SK-N-SH treated with all-trans-retinoic acid at 6 μM for 48 hours (cell line): ENCODE measurements around the gene PCDHA7.
"Not testable (repeated sequence)": the region's sequence is repeated elsewhere in the genome, so short reads cannot be mapped to it uniquely, and the experiment has no call there.

Experiments
- ATAC-seq: fragments of 200-7000 bp; cut with Tn5 transposase; 3 replicates; pipeline ENCODE4 v1.9.1; 2020; ENCODE audit warnings: mild to moderate bottlenecking, moderate library complexity
- ARNTL ChIP-seq: fragments of 450-650 bp; formaldehyde crosslinking; IDR thresholded peaks from 2 replicates; pipeline ENCODE4 v1.5.0; 2020; ENCODE audit warnings: low read depth, mild to moderate bottlenecking, moderate library complexity, borderline replicate concordance
- CSDC2 ChIP-seq: fragments of 250-450 bp; sonication (Bioruptor Pico); IDR thresholded peaks from 2 replicates; pipeline ENCODE4 v1.5.0; 2020; ENCODE audit warnings: mild to moderate bottlenecking, moderate library complexity
- ESRRG ChIP-seq: fragments of 250-450 bp; sonication (Bioruptor Pico); IDR thresholded peaks from 2 replicates; pipeline ENCODE4 v1.6.1; 2021; ENCODE audit warnings: mild to moderate bottlenecking
- GLIS3 ChIP-seq: fragments of 250-450 bp; sonication (Bioruptor Pico); IDR thresholded peaks from 2 replicates; pipeline ENCODE4 v1.5.0; 2020; ENCODE audit warnings: mild to moderate bottlenecking, moderate library complexity
- ISL1 ChIP-seq: fragments of 250-450 bp; sonication (Bioruptor Pico); IDR thresholded peaks from 2 replicates; pipeline ENCODE4 v2.1.2; 2022; ENCODE audit warnings: mild to moderate bottlenecking, moderate library complexity
- OSR1 ChIP-seq: fragments of 250-450 bp; sonication (Bioruptor Pico); IDR thresholded peaks from 2 replicates; pipeline ENCODE4 v1.8.0; 2022; ENCODE audit warnings: moderate library complexity, mild to moderate bottlenecking, inconsistent platforms
- PPARA ChIP-seq: fragments of 250-450 bp; sonication (Bioruptor Pico); IDR thresholded peaks from 2 replicates; pipeline ENCODE4 v1.5.0; 2020; ENCODE audit warnings: mild to moderate bottlenecking, borderline replicate concordance
- RARB ChIP-seq: fragments of 250-450 bp; sonication (Bioruptor Pico); IDR thresholded peaks from 2 replicates; pipeline ENCODE4 v1.8.0; 2021; ENCODE audit warnings: mild to moderate bottlenecking, moderate library complexity
- SNAI2 ChIP-seq: fragments of 250-450 bp; sonication (Bioruptor Pico); IDR thresholded peaks from 2 replicates; pipeline ENCODE4 v1.5.0; 2020; ENCODE audit warnings: mild to moderate bottlenecking, moderate library complexity
- TCF4 ChIP-seq: fragments of 250-450 bp; sonication (Bioruptor Pico); IDR thresholded peaks from 2 replicates; pipeline ENCODE4 v1.8.0; 2021; ENCODE audit warnings: mild to moderate bottlenecking, moderate library complexity, borderline replicate concordance
- TOX ChIP-seq: fragments of 250-450 bp; sonication (Bioruptor Pico); IDR thresholded peaks from 2 replicates; pipeline ENCODE4 v1.8.0; 2021; ENCODE audit warnings: mild to moderate bottlenecking, moderate library complexity, borderline replicate concordance
- ZC3H10 ChIP-seq: fragments of 250-450 bp; sonication (Bioruptor Pico); IDR thresholded peaks from 2 replicates; pipeline ENCODE4 v1.5.1; 2021; ENCODE audit warnings: mild to moderate bottlenecking, moderate library complexity
- ZFP3 ChIP-seq: fragments of 250-450 bp; sonication (Bioruptor Pico); IDR thresholded peaks from 2 replicates; pipeline ENCODE4 v1.5.0; 2020; ENCODE audit warnings: mild to moderate bottlenecking, moderate library complexity
- ZFP30 ChIP-seq: fragments of 450-650 bp; formaldehyde crosslinking; IDR thresholded peaks from 2 replicates; pipeline ENCODE4 v1.5.0; 2022; ENCODE audit warnings: mild to moderate bottlenecking, moderate library complexity
- ZNF565 ChIP-seq: fragments of 450-650 bp; formaldehyde crosslinking; conservative IDR thresholded peaks from 2 replicates; pipeline ENCODE4 v1.5.0; 2020; ENCODE audit warnings: low read depth, mild to moderate bottlenecking, moderate library complexity
- ZNF70 ChIP-seq: fragments of 450-650 bp; formaldehyde crosslinking; IDR thresholded peaks from 2 replicates; pipeline ENCODE4 v1.5.0; 2020; ENCODE audit warnings: mild to moderate bottlenecking, moderate library complexity
- ZNF8 ChIP-seq: fragments of 450-650 bp; formaldehyde crosslinking; IDR thresholded peaks from 2 replicates; pipeline ENCODE4 v1.5.0; 2020; ENCODE audit warnings: mild to moderate bottlenecking, moderate library complexity
- TF ChIP-seq, protein P1 (sequence below): fragments of 250-450 bp; sonication (Bioruptor Pico); IDR thresholded peaks from 2 replicates; pipeline ENCODE4 v1.5.1; 2021; ENCODE audit warnings: mild to moderate bottlenecking, moderate library complexity
- TF ChIP-seq, protein P2 (sequence below): fragments of 250-450 bp; sonication (Bioruptor Pico); IDR thresholded peaks from 2 replicates; pipeline ENCODE4 v1.8.0; 2020; ENCODE audit warnings: mild to moderate bottlenecking, moderate library complexity, borderline replicate concordance
- TF ChIP-seq, protein P3 (sequence below): fragments of 250-450 bp; sonication (Bioruptor Pico); IDR thresholded peaks from 2 replicates; pipeline ENCODE4 v1.5.0; 2020; ENCODE audit warnings: mild to moderate bottlenecking, moderate library complexity

PCDHA7 gene

DNA sequence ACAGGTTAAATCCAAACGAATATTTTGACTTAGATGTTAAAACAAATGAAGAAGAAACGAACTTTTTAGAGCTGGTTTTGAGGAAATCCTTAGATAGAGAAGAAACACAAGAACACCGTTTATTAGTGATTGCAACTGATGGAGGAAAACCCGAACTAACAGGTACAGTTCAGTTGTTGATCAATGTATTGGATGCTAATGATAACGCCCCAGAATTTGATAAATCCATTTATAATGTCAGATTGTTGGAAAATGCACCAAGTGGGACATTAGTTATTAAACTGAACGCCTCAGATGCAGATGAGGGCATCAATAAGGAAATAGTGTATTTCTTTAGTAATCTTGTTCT, 11.8 kb upstream of the PCDHA7 start (continued):
- no peak for TF ChIP-seq ZNF8
- TF ChIP-seq, protein P1, sequence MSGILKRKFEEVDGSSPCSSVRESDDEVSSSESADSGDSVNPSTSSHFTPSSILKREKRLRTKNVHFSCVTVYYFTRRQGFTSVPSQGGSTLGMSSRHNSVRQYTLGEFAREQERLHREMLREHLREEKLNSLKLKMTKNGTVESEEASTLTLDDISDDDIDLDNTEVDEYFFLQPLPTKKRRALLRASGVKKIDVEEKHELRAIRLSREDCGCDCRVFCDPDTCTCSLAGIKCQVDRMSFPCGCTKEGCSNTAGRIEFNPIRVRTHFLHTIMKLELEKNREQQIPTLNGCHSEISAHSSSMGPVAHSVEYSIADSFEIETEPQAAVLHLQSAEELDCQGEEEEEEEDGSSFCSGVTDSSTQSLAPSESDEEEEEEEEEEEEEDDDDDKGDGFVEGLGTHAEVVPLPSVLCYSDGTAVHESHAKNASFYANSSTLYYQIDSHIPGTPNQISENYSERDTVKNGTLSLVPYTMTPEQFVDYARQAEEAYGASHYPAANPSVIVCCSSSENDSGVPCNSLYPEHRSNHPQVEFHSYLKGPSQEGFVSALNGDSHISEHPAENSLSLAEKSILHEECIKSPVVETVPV (CRISPR knock-in tag) = no peak
- no peak for TF ChIP-seq ARNTL
- TF ChIP-seq TCF4 (CRISPR knock-in tag) = no peak
- no peak for TF ChIP-seq PPARA (CRISPR knock-in tag)
- no peak for TF ChIP-seq ZC3H10 (CRISPR knock-in tag)
- TF ChIP-seq CSDC2 (CRISPR knock-in tag) = no peak

DNA sequence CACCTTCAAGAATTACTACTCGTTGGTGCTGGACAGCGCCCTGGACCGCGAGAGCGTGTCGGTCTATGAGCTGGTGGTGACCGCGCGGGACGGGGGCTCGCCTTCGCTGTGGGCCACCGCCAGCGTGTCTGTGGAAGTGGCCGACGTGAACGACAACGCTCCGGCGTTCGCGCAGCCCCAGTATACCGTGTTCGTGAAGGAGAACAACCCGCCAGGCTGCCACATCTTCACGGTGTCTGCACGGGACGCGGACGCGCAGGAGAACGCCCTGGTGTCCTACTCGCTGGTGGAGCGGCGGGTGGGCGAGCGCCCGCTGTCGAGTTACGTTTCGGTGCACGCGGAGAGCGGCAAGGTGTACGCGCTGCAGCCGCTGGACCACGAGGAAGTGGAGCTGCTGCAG, 11.1 kb upstream of the PCDHA7 start:
- not testable (repeated sequence) for ATAC-seq

DNA sequence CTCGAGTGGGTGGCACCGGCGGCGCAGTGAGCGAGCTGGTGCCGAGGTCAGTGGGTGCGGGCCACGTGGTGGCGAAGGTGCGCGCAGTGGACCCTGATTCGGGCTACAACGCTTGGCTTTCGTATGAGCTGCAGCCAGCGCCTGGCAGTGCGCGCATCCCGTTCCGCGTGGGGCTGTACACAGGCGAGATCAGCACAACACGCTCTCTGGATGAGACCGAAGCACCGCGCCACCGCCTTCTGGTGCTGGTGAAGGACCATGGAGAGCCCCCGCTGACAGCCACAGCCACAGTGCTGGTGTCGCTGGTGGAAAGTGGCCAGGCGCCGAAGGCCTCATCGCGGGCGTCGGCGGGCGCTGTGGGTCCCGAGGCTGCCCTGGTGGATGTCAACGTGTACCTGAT, 10.6 kb upstream of the PCDHA7 start:
- TF ChIP-seq, protein P1 (CRISPR knock-in tag) = no peak
- no peak for TF ChIP-seq ESRRG
- TF ChIP-seq OSR1 = no peak
- TF ChIP-seq GLIS3 (CRISPR knock-in tag) = no peak
- TF ChIP-seq, protein P2, sequence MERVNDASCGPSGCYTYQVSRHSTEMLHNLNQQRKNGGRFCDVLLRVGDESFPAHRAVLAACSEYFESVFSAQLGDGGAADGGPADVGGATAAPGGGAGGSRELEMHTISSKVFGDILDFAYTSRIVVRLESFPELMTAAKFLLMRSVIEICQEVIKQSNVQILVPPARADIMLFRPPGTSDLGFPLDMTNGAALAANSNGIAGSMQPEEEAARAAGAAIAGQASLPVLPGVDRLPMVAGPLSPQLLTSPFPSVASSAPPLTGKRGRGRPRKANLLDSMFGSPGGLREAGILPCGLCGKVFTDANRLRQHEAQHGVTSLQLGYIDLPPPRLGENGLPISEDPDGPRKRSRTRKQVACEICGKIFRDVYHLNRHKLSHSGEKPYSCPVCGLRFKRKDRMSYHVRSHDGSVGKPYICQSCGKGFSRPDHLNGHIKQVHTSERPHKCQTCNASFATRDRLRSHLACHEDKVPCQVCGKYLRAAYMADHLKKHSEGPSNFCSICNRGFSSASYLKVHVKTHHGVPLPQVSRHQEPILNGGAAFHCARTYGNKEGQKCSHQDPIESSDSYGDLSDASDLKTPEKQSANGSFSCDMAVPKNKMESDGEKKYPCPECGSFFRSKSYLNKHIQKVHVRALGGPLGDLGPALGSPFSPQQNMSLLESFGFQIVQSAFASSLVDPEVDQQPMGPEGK = no peak
- no peak for TF ChIP-seq ZFP30
- TF ChIP-seq ARNTL = no peak
- no peak for TF ChIP-seq RARB (CRISPR knock-in tag)
- TF ChIP-seq ISL1 (CRISPR knock-in tag) = no peak
- TF ChIP-seq PPARA (CRISPR knock-in tag) = no peak
- ATAC-seq = no peak

DNA sequence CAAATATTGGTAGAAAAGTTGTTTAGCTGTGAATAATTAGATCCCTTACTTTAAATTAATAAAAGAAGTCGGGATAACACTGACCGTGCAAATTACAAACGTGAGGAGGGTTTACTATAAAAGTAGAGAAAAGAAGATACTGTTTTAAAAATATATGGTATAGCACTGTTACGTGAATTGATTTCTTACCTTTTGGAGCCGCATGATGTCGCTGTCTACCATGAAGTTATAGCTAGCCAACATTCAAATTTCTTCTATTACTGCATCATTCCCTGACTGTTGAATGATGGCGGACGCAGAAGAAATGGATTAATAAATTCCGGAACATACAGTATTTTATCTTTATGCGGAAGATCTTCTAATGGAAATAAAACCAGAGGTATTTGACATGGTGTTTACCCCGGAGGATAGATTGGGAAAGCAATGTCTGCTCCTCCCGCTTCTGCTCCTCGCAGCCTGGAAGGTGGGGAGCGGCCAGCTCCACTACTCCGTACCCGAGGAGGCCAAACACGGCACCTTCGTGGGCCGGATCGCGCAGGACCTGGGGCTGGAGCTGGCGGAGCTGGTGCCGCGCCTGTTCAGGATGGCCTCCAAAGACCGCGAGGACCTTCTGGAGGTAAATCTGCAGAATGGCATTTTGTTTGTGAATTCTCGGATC, 6.2 kb upstream of the PCDHA7 start, which contains the start of gene PCDHA6:
PCDHA6 (plus strand) TSS at position 257 of the 658 bp plus-strand sequence; CDS start at position 389, 132 bp downstream.
- no peak for ATAC-seq
- no peak for TF ChIP-seq SNAI2
- TF ChIP-seq, protein P1 (CRISPR knock-in tag) = no peak
- TF ChIP-seq PPARA (CRISPR knock-in tag) = no peak
- TF ChIP-seq ZNF70 = no peak
- TF ChIP-seq GLIS3 (CRISPR knock-in tag) = no peak
- TF ChIP-seq ARNTL = no peak
- no peak for TF ChIP-seq ZNF565 (CRISPR knock-in tag)
- TF ChIP-seq, protein P3, sequence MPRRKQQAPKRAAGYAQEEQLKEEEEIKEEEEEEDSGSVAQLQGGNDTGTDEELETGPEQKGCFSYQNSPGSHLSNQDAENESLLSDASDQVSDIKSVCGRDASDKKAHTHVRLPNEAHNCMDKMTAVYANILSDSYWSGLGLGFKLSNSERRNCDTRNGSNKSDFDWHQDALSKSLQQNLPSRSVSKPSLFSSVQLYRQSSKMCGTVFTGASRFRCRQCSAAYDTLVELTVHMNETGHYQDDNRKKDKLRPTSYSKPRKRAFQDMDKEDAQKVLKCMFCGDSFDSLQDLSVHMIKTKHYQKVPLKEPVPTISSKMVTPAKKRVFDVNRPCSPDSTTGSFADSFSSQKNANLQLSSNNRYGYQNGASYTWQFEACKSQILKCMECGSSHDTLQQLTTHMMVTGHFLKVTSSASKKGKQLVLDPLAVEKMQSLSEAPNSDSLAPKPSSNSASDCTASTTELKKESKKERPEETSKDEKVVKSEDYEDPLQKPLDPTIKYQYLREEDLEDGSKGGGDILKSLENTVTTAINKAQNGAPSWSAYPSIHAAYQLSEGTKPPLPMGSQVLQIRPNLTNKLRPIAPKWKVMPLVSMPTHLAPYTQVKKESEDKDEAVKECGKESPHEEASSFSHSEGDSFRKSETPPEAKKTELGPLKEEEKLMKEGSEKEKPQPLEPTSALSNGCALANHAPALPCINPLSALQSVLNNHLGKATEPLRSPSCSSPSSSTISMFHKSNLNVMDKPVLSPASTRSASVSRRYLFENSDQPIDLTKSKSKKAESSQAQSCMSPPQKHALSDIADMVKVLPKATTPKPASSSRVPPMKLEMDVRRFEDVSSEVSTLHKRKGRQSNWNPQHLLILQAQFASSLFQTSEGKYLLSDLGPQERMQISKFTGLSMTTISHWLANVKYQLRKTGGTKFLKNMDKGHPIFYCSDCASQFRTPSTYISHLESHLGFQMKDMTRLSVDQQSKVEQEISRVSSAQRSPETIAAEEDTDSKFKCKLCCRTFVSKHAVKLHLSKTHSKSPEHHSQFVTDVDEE = no peak
- TF ChIP-seq CSDC2 (CRISPR knock-in tag) = no peak
- no peak for TF ChIP-seq ZFP3
- TF ChIP-seq TOX (CRISPR knock-in tag) = no peak
